ENCODE results near the gene HSPA4L.

The HSPA4L gene

DNA sequence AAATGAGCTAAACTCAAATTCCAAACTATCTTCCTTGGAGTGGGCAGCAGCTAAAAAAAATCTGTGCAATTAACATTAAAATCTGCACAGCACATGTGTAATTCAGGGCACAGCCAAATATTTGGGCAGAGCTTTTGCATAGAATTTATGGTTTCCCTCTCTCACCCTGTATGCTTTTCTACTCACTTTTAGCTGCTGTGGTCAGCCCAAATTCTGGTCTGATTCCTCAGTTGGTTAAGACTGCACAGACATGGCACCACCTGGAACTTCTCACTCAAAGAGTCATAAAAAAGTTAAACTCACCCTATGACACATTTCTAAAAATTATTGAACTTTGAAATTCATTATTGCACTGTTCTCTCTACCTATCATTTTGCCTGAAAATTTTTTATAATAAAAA is 93.7 kb downstream of the HSPA4L start:
- Histone ChIP-seq H3F3A (ENCODE audit: control insufficient read depth, insufficient read depth) (peaks cover 2% of the 10 kb centered on the region; the same call in 1 of the 2 replicates), H3K4me2 (ENCODE audit: low read length) (no peak overlapping the region), H3K27ac (ENCODE audit: low read depth, low read length) (no peak overlapping the region), H3K4me1 (ENCODE audit: control insufficient read depth, low read length) (peaks cover 11% of the 10 kb centered on the region; the same call in 1 of the 2 replicates), H4K20me1 (ENCODE audit: control insufficient read depth, insufficient read depth, low read depth, low read length) (no peaks in the 10 kb centered on the region), H3K9me3 (ENCODE audit: control insufficient read depth, insufficient read depth, low read length) (no peaks in the 10 kb centered on the region), H3K4me3 (ENCODE audit: low read length) (no peak overlapping the region), H3K36me3 (ENCODE audit: control insufficient read depth, low read length) (peaks cover 8% of the 10 kb centered on the region; the same call in 1 of the 2 replicates), H3K9me2 (replicated peaks; ENCODE audit: control insufficient read depth, low read length) (no peaks in the 10 kb centered on the region), H3K79me2 (ENCODE audit: control insufficient read depth, low read length) (peaks cover 31% of the 10 kb centered on the region), H3K27me3 (ENCODE audit: control insufficient read depth, low read length) (no peaks in the 10 kb centered on the region)
- no peak for TF ChIP-seq EZH2phosphoT487 (IDR thresholded peaks at IDR 0.05; ENCODE audit: borderline replicate concordance, low read length)
- TF ChIP-seq CTCF (IDR thresholded peaks at IDR 0.05; ENCODE audit: low read depth, low read length, poor library complexity, severe bottlenecking), result no peak

DNA sequence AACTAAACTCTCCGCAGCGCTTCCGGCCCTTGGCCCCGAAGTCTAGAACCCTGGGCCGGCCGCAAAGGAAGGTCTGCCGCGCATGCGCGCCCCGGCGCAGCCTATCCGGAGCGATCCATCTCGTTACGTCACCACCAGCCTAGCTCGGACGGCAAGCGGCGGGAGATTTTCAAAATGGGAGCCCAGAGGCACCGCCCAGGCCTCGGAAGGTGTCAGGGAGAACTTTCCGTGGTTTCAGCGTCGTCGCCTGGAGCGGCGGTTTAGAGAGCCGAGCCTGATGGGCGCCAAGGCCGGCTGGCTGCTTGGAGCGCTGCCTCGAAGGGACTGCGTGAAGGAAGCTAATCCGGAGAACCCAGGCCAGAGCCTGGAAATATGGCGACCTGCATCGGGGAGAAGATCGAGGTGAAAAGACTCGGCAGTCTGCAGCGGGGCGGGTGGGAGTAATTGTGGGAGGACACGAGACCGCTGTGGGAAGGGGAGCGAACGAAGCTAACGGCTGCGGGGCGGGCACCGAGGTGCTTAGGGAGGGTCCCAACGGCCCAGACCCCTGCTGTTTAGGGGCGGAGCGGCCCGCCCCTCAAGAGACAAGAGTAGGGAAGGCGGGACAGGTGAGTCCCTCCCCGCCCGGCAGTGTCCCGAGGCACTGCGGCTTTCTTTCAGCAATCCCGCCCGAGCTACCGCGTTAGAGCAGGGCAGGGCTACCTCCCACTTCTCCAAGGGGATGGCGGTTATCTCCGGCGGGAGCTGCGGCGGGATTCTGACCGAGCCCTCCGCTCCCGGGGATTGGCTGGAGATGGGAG is 98.8 kb downstream of the HSPA4L start, which contains the start of gene PLK4:
Gene PLK4 (plus strand): TSS at position 131 of the 800 bp plus-strand sequence. CDS start 242 bp downstream, at position 373.
- H3K4me2 ChIP-seq (ENCODE audit: low read length), result peak within 1 kb of the TSS; percentile 72
- peaks cover 72% of the 10 kb centered on the region for H3K79me2 ChIP-seq (ENCODE audit: control insufficient read depth, low read length)
- H4K20me1 ChIP-seq (ENCODE audit: control insufficient read depth, insufficient read depth, low read depth, low read length), result no peaks in the 10 kb centered on the region
- H3K9me2 ChIP-seq (replicated peaks; ENCODE audit: control insufficient read depth, low read length), result no peaks in the 10 kb centered on the region
- no peaks in the 10 kb centered on the region for H3K9me3 ChIP-seq (ENCODE audit: control insufficient read depth, insufficient read depth, low read length)
- H3K4me1 ChIP-seq (ENCODE audit: control insufficient read depth, low read length), result peaks cover 32% of the 10 kb centered on the region
- H3K4me3 ChIP-seq (ENCODE audit: low read length), result peak within 1 kb of the TSS; percentile 84
- peaks cover 51% of the 10 kb centered on the region for H3K36me3 ChIP-seq (ENCODE audit: control insufficient read depth, low read length)
- H3K27me3 ChIP-seq (ENCODE audit: control insufficient read depth, low read length), result no peaks in the 10 kb centered on the region
- TF ChIP-seq EZH2phosphoT487 (IDR thresholded peaks at IDR 0.05; ENCODE audit: borderline replicate concordance, low read length) (no peak), CTCF (IDR thresholded peaks at IDR 0.05; ENCODE audit: low read depth, low read length, poor library complexity, severe bottlenecking) (no peak)
- H3K27ac ChIP-seq (ENCODE audit: low read depth, low read length), result peak within 1 kb of the TSS; percentile 72
- H3F3A ChIP-seq (ENCODE audit: control insufficient read depth, insufficient read depth), result no peaks in the 10 kb centered on the region

GRCh38 chr4:127881563-127881864 is 99.4 kb downstream of the HSPA4L start:
- Histone ChIP-seq H3F3A (ENCODE audit: control insufficient read depth, insufficient read depth) (no peaks in the 10 kb centered on the region), H3K4me3 (ENCODE audit: low read length) (peak overlapping the region; percentile 84), H4K20me1 (ENCODE audit: control insufficient read depth, insufficient read depth, low read depth, low read length) (no peaks in the 10 kb centered on the region), H3K9me2 (replicated peaks; ENCODE audit: control insufficient read depth, low read length) (no peaks in the 10 kb centered on the region), H3K4me1 (ENCODE audit: control insufficient read depth, low read length) (peaks cover 37% of the 10 kb centered on the region), H3K79me2 (ENCODE audit: control insufficient read depth, low read length) (peaks cover 78% of the 10 kb centered on the region), H3K27ac (ENCODE audit: low read depth, low read length) (peak overlapping the region; percentile 72), H3K36me3 (ENCODE audit: control insufficient read depth, low read length) (peaks cover 56% of the 10 kb centered on the region), H3K9me3 (ENCODE audit: control insufficient read depth, insufficient read depth, low read length) (no peaks in the 10 kb centered on the region), H3K4me2 (ENCODE audit: low read length) (peak overlapping the region; percentile 72), H3K27me3 (ENCODE audit: control insufficient read depth, low read length) (no peaks in the 10 kb centered on the region)
- no peak for TF ChIP-seq CTCF (IDR thresholded peaks at IDR 0.05; ENCODE audit: low read depth, low read length, poor library complexity, severe bottlenecking)
- TF ChIP-seq EZH2phosphoT487 (IDR thresholded peaks at IDR 0.05; ENCODE audit: borderline replicate concordance, low read length), result no peak

All from DOHH2 (cell line).